Renal cortical epithelial cell (primary cell): ENCODE results near the gene SPTLC1. TPM values are rescaled to one million over a fixed set of nuclear protein-coding genes. Genes with fewer than 3 reads are reported as not detected.

ENCODE experiments used
- total RNA-seq: library from RNA; depleted of rRNA; stranded (reverse); fragments of >200 nt; gene quantifications from 2 replicates; pipeline ENCODE4 v1.2.3, GENCODE V29; 2014

SPTLC1 gene
- total RNA-seq, 1 donor from 2014 or later: 144 TPM

Other genes starting within 250 kb of the SPTLC1 start
- gene ROR2, start 165.2 kb downstream of the SPTLC1 start, total RNA-seq: 4.4 TPM in 1 of 2 replicates, not detected in the other
- 239 and 356 TPM in 2 replicates for gene IARS1, start 178.3 kb upstream of the SPTLC1 start, total RNA-seq
- gene NOL8, start 209.9 kb upstream of the SPTLC1 start, total RNA-seq: 14.8 and 33.9 TPM in 2 replicates
- 1.2 and 3.1 TPM in 2 replicates for gene CENPP, start 210.5 kb upstream of the SPTLC1 start, total RNA-seq